LNCaP clone FGC (cell line): ENCODE results near the gene MAML3.

Source experiments
- DNase-seq: peaks from one replicate; pipeline ENCODE4 v3.0.0-alpha.2; 2011; ENCODE audit warnings: low read depth
- H3K4me3 ChIP-seq: 2 replicates; pipeline ENCODE4 v1.5.1; 2011; ENCODE audit warnings: mild to moderate bottlenecking, low read depth, low read length, control low read depth
- TF ChIP-seq, protein P1 (sequence below): IDR thresholded peaks from 2 replicates; pipeline ENCODE4 v1.5.1; 2012; ENCODE audit warnings: mild to moderate bottlenecking; ENCODE audit not compliant: control insufficient read depth, insufficient read depth; ENCODE audit errors: extremely low read depth

The MAML3 gene

DNA sequence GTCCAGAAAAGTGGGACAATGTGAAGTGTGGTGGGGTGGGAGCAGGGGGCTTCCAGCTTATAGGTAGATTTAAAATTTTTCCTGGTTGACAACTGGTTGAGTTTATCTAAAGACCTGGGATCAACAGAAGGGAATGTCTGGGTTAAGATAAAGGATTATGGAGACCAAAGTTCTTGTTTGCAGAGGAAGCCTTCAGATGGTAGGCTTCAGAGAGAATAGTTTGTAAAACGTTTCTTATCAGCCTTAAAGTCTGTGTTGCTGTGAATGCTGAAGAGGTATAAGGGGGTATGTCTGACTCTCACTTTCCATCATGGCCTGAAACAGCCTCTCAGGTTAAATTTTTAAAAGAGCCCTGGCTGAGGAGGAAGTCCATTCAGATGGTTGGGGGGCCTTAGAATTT lies 467.9 kb downstream of the MAML3 start:
- TF ChIP-seq, protein P1, sequence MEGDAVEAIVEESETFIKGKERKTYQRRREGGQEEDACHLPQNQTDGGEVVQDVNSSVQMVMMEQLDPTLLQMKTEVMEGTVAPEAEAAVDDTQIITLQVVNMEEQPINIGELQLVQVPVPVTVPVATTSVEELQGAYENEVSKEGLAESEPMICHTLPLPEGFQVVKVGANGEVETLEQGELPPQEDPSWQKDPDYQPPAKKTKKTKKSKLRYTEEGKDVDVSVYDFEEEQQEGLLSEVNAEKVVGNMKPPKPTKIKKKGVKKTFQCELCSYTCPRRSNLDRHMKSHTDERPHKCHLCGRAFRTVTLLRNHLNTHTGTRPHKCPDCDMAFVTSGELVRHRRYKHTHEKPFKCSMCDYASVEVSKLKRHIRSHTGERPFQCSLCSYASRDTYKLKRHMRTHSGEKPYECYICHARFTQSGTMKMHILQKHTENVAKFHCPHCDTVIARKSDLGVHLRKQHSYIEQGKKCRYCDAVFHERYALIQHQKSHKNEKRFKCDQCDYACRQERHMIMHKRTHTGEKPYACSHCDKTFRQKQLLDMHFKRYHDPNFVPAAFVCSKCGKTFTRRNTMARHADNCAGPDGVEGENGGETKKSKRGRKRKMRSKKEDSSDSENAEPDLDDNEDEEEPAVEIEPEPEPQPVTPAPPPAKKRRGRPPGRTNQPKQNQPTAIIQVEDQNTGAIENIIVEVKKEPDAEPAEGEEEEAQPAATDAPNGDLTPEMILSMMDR = no peak

DNA sequence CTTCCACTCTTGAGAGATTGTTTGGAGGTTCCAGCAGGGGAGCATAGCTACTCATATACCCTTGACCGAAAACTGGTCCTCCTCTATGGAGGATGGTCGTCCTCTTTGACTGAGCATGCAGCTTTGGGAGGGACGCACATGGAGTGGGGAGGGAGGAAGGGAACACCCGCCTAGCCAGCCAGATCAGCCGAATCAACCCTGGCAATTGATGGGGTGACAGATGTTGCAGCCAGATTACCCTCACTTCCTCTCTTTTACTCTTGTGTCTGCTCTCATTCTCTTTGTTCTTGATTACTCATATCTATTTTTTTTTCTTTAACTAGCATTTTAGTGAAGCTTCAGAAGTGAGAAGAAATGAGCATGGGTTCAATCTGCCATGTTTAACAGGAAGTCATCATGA lies 468.8 kb downstream of the MAML3 start:
- no peak for DNase-seq
- H3K4me3 ChIP-seq = no peak overlapping the region
- TF ChIP-seq, protein P1 = no peak

More for the DNA sequence above, 467.9 kb downstream of the MAML3 start:
- H3K4me3 ChIP-seq = no peak overlapping the region
- DNase-seq = no peak

DNA sequence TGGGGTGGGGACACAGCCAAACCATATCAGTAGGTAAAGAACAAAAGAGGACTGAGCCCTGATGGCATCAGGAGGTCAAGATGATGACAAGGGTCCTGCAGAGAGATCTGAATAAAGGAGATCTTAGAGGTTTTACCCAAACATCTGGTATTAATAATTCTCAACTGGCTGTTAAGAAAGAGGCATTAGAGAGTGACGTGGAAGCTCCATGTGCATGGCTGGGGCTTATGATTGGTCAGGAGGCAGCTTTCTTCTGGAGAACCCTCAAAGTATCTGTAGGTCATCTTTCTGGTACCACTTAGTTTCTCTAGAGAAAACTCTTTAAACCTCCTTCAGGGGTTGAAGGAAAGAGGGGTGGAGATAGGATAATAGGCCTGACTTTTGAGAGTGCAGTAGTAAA lies 469.6 kb downstream of the MAML3 start:
- DNase-seq = no peak
- H3K4me3 ChIP-seq = no peak overlapping the region
- TF ChIP-seq, protein P1 = no peak

DNA sequence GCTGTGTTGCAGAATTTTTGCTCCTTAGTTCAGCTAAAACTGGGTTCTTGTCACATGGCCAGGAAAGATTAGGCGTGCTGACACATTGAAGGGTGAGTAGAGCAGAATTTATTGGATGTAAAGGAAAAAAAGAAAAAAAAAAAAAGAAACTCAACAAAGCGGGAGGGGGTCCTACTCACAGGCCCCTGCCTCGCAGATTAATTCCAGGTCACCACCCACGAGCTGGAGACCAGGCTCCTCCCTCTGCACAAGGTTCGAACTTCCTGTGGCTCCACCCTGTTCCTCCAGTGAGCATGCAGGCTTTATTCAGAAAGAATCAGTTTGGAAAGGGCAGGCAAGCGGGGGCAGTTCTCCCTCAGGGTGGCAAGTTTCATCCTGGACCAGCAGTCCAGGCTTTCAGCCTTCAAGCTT lies 471.2 kb downstream of the MAML3 start:
- TF ChIP-seq, protein P1 = no peak
- H3K4me3 ChIP-seq = no peak overlapping the region
- no peak for DNase-seq

DNA sequence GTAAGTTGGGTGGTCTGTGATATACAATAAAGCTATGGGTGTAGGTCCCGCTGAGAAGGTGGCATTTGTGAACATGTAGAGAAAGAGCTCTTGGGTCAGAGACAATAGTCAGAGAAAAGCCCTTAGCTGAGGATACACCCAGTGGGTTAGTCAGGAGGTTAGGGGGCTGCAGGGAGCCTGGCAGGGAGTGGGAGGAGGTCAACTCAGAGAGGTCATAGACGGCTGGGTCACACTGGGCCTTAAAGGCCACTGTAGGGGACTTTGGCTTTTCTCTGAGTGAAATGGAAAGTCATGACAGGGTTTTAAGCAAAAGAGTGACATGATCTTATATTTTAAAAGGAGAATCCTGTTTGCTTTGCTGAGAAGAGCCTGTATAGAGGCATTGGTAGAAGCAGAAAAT lies 471.7 kb downstream of the MAML3 start:
- no peak for DNase-seq
- H3K4me3 ChIP-seq = no peak overlapping the region
- TF ChIP-seq, protein P1 = no peak

DNA sequence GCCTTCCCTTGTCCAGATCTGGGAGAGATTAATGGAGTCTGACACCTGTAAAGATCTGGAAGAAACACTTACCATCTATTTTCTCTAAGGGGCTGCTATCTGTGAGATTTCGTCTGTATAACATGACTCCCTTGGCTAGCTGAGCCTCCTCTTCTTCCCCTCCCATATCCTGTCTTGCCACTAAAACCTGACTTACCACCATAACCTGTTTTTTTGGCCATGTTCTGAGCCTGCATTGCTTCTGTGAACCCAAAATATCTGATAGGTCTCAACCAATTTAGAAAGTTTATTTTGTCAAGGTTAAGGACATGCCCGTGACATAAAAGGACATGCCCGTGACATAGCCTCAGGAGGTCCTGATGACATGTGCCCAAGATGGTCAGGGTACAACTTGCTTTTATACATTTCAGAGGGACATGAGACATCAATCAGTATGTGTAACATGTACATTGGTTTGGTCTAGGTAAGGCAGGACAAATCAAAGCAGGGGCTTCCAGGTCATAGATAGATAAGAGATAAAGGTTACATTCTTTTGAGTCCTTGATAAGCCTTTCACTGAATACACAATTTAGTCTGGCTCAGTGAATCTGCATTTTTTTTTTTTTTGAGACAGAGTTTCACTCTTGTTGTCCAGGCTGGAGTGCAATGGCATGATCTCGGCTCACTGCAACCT lies 476.9 kb downstream of the MAML3 start:
- peak; percentile 43 for DNase-seq
- no peak overlapping the region for H3K4me3 ChIP-seq
- TF ChIP-seq, protein P1 = no peak

DNA sequence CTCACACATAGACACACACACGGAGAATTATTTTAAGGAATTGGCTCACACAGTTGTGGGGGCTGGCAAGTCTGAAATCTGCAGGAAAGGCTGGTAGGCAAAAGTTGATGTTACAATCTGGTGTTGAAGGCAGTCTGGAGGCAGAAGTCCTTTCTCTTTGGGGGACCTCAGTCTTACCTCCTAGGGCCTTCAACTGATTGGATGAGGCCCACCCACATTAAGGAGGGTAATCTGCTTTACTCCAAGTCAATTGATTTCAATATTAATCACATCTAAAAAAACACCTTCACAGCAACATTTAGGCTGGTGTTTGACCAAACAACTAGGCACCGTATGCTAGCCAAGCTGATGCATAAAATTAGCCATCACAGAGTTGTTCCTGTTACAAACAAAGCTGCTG lies 477.6 kb downstream of the MAML3 start:
- no peak overlapping the region for H3K4me3 ChIP-seq
- no peak for DNase-seq
- TF ChIP-seq, protein P1 = no peak
